GM23338 (cell line): ENCODE results near the gene UAP1. TPM values are rescaled to one million over a fixed set of nuclear protein-coding genes. Genes with fewer than 3 reads are reported as not detected.

Experiments used
- ATAC-seq: fragments of 200-7000 bp; cut with Tn5 transposase; 3 replicates; pipeline ENCODE4 v1.9.1; 2020
- DNase-seq: peaks from one replicate; pipeline ENCODE4 v3.0.0-alpha.2; 2015; ENCODE audit warnings: low spot score
- H2AFZ ChIP-seq: fragments of 200-600 bp; sonication (generic); 2 replicates; pipeline ENCODE4 v1.8.0; 2016; ENCODE audit warnings: antibody characterized with exemption, mild to moderate bottlenecking, moderate library complexity
- H3F3A ChIP-seq: fragments of 200-600 bp; sonication (generic); replicated peaks from 2 replicates; pipeline ENCODE4 v1.8.0; 2017; ENCODE audit warnings: antibody characterized with exemption, mixed run types, low read depth
- H3K27ac ChIP-seq: fragments of 200-600 bp; sonication (generic); 2 replicates; pipeline ENCODE4 v1.6.1; 2016; ENCODE audit warnings: low read depth
- H3K27me3 ChIP-seq: fragments of 200-600 bp; sonication (generic); 2 replicates; pipeline ENCODE4 v1.8.0; 2016; ENCODE audit warnings: mild to moderate bottlenecking, mixed run types, moderate library complexity; ENCODE audit not compliant: insufficient read depth
- H3K36me3 ChIP-seq: fragments of 200-600 bp; sonication (generic); 2 replicates; pipeline ENCODE4 v1.8.0; 2016; ENCODE audit warnings: mild to moderate bottlenecking; ENCODE audit not compliant: insufficient read depth
- H3K4me1 ChIP-seq: fragments of 200-600 bp; sonication (generic); 2 replicates; pipeline ENCODE4 v1.8.0; 2016; ENCODE audit warnings: mild to moderate bottlenecking, moderate library complexity; ENCODE audit not compliant: insufficient read depth
- H3K4me2 ChIP-seq: fragments of 200-600 bp; sonication (generic); 2 replicates; pipeline ENCODE4 v1.7.1; 2017; ENCODE audit warnings: mixed run types
- H3K4me3 ChIP-seq: fragments of 200-600 bp; sonication (generic); 2 replicates; pipeline ENCODE4 v1.6.1; 2016; ENCODE audit warnings: mixed run types
- H3K79me2 ChIP-seq: fragments of 200-600 bp; sonication (generic); replicated peaks from 2 replicates; pipeline ENCODE4 v1.8.0; 2017; ENCODE audit warnings: mild to moderate bottlenecking; ENCODE audit not compliant: insufficient read depth
- H3K9me2 ChIP-seq: fragments of 200-600 bp; sonication (generic); 2 replicates; pipeline ENCODE4 v1.8.0; 2017; ENCODE audit not compliant: insufficient read depth
- H4K20me1 ChIP-seq: fragments of 200-600 bp; sonication (generic); replicated peaks from 2 replicates; pipeline ENCODE4 v1.8.0; 2017; ENCODE audit warnings: mild to moderate bottlenecking; ENCODE audit not compliant: insufficient read depth
- H3K27ac Mint-ChIP-seq: 2 replicates; pipeline ENCODE4 v1.8.0; 2020; ENCODE audit warnings: inconsistent platforms, mild to moderate bottlenecking, moderate library complexity, mixed read lengths
- H3K27me3 Mint-ChIP-seq: 3 replicates; pipeline ENCODE4 v1.8.0; 2022; ENCODE audit warnings: low read depth, mild to moderate bottlenecking, moderate library complexity, mixed read lengths, inconsistent platforms; ENCODE audit not compliant: insufficient read depth, poor library complexity
- H3K36me3 Mint-ChIP-seq: 3 replicates; pipeline ENCODE4 v1.8.0; 2021; ENCODE audit warnings: low read depth, mild to moderate bottlenecking, inconsistent platforms, moderate library complexity, mixed read lengths
- H3K4me1 Mint-ChIP-seq: 3 replicates; pipeline ENCODE4 v1.8.0; 2020; ENCODE audit warnings: mild to moderate bottlenecking, inconsistent platforms, mixed read lengths
- H3K4me3 Mint-ChIP-seq: 3 replicates; pipeline ENCODE4 v1.8.0; 2021; ENCODE audit warnings: moderate library complexity, mild to moderate bottlenecking, inconsistent platforms, mixed read lengths
- H3K9me3 Mint-ChIP-seq: 3 replicates; pipeline ENCODE4 v1.8.0; 2020; ENCODE audit warnings: moderate library complexity, mild to moderate bottlenecking, inconsistent platforms, mixed read lengths
- CTCF ChIP-seq, 2 experiments: fragments of 200-600 bp in 1 of 2; sonication (generic) in 1 of 2; conservative IDR thresholded peaks; 2 replicates each; pipeline versions ENCODE4 v1.5.1 to v1.6.1; 2016 to 2017; ENCODE audit warnings: antibody characterized with exemption in 2 of 2, low read depth in 2 of 2, mild to moderate bottlenecking in 2 of 2, moderate library complexity in 1 of 2
- ETS1 ChIP-seq: IDR thresholded peaks from 2 replicates; pipeline ENCODE4 v1.6.1; 2016; ENCODE audit warnings: antibody characterized with exemption
- JUNB ChIP-seq: IDR thresholded peaks from one replicate; pipeline ENCODE4 v1.6.1; 2016; ENCODE audit warnings: antibody characterized with exemption; ENCODE audit not compliant: unreplicated experiment
- ZNF114 ChIP-seq: fragments of 250-450 bp; sonication (Bioruptor Pico); IDR thresholded peaks from 2 replicates; pipeline ENCODE4 v1.5.0; 2020; ENCODE audit warnings: mild to moderate bottlenecking, moderate library complexity
- ZNF331 ChIP-seq: fragments of 250-450 bp; sonication (Bioruptor Pico); IDR thresholded peaks from 2 replicates; pipeline ENCODE4 v1.5.0; 2020; ENCODE audit warnings: low read depth, mild to moderate bottlenecking, moderate library complexity
- polyA plus RNA-seq: library from polyadenylated mRNA; unstranded; fragments of >200 nt; fragmentation: Nextera tagmentation; extraction: Ambion mirVana; gene quantifications from 2 replicates; pipeline ENCODE4 v1.2.1, GENCODE V29; 2016
- total RNA-seq: library from RNA; depleted of rRNA; stranded (reverse); fragments of >200 nt; shearing (Covaris generic); gene quantifications from 2 replicates; pipeline ENCODE4 v1.2.3, GENCODE V29; 2014
- TF ChIP-seq, protein P1 (sequence below): fragments of 250-450 bp; sonication (Bioruptor Pico); IDR thresholded peaks from 2 replicates; pipeline ENCODE4 v1.5.0; 2020; ENCODE audit warnings: mild to moderate bottlenecking, moderate library complexity

The UAP1 gene
- total and polyA plus RNA-seq, 2 experiments from 2014 or later: 26.7 to 33.3 TPM

- no peak for ATAC-seq
- DNase-seq: no peak
- Histone ChIP-seq H4K20me1 (no peaks in the 10 kb centered on the region), H3K79me2 (no peaks in the 10 kb centered on the region), H2AFZ (no peak overlapping the region), H3K4me2 (no peak overlapping the region), H3K4me3 (no peak overlapping the region), H3K27me3 (no peaks in the 10 kb centered on the region), H3K27ac (no peak overlapping the region), H3K36me3 (no peaks in the 10 kb centered on the region), H3F3A (no peaks in the 10 kb centered on the region), H3K9me2 (peaks cover 12% of the 10 kb centered on the region), H3K4me1 (peaks cover 12% of the 10 kb centered on the region)
- Mint-ChIP-seq H3K36me3 (no peaks in the 10 kb centered on the region), H3K27me3 (no peaks in the 10 kb centered on the region), H3K4me3 (no peak overlapping the region), H3K9me3 (no peaks in the 10 kb centered on the region), H3K4me1 (peaks cover 20% of the 10 kb centered on the region), H3K27ac (no peak overlapping the region)
- TF ChIP-seq CTCF (conservative IDR thresholded peaks at IDR 0.05; ENCODE audit: low read depth in 2 of 2): no peak
- no peak for TF ChIP-seq ETS1
- TF ChIP-seq JUNB: no peak
- no peak for TF ChIP-seq ZNF331 (CRISPR knock-in tag)
- TF ChIP-seq, protein P1, sequence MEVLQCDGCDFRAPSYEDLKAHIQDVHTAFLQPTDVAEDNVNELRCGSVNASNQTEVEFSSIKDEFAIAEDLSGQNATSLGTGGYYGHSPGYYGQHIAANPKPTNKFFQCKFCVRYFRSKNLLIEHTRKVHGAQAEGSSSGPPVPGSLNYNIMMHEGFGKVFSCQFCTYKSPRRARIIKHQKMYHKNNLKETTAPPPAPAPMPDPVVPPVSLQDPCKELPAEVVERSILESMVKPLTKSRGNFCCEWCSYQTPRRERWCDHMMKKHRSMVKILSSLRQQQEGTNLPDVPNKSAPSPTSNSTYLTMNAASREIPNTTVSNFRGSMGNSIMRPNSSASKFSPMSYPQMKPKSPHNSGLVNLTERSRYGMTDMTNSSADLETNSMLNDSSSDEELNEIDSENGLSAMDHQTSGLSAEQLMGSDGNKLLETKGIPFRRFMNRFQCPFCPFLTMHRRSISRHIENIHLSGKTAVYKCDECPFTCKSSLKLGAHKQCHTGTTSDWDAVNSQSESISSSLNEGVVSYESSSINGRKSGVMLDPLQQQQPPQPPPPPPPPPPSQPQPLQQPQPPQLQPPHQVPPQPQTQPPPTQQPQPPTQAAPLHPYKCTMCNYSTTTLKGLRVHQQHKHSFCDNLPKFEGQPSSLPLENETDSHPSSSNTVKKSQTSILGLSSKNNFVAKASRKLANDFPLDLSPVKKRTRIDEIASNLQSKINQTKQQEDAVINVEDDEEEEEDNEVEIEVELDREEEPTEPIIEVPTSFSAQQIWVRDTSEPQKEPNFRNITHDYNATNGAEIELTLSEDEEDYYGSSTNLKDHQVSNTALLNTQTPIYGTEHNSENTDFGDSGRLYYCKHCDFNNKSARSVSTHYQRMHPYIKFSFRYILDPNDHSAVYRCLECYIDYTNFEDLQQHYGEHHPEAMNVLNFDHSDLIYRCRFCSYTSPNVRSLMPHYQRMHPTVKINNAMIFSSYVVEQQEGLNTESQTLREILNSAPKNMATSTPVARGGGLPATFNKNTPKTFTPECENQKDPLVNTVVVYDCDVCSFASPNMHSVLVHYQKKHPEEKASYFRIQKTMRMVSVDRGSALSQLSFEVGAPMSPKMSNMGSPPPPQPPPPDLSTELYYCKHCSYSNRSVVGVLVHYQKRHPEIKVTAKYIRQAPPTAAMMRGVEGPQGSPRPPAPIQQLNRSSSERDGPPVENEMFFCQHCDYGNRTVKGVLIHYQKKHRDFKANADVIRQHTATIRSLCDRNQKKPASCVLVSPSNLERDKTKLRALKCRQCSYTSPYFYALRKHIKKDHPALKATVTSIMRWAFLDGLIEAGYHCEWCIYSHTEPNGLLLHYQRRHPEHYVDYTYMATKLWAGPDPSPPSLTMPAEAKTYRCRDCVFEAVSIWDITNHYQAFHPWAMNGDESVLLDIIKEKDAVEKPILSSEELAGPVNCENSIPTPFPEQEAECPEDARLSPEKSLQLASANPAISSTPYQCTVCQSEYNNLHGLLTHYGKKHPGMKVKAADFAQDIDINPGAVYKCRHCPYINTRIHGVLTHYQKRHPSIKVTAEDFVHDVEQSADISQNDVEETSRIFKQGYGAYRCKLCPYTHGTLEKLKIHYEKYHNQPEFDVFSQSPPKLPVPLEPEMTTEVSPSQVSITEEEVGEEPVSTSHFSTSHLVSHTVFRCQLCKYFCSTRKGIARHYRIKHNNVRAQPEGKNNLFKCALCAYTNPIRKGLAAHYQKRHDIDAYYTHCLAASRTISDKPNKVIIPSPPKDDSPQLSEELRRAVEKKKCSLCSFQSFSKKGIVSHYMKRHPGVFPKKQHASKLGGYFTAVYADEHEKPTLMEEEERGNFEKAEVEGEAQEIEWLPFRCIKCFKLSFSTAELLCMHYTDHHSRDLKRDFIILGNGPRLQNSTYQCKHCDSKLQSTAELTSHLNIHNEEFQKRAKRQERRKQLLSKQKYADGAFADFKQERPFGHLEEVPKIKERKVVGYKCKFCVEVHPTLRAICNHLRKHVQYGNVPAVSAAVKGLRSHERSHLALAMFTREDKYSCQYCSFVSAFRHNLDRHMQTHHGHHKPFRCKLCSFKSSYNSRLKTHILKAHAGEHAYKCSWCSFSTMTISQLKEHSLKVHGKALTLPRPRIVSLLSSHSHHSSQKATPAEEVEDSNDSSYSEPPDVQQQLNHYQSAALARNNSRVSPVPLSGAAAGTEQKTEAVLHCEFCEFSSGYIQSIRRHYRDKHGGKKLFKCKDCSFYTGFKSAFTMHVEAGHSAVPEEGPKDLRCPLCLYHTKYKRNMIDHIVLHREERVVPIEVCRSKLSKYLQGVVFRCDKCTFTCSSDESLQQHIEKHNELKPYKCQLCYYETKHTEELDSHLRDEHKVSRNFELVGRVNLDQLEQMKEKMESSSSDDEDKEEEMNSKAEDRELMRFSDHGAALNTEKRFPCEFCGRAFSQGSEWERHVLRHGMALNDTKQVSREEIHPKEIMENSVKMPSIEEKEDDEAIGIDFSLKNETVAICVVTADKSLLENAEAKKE (CRISPR knock-in tag): no peak
- no peak for TF ChIP-seq ZNF114 (CRISPR knock-in tag)
These were observed 67.6 kb downstream of the UAP1 start for GRCh38 chr1:162629077-162629627.
